ENCODE measurements around the gene EEF1A1.

DNA sequence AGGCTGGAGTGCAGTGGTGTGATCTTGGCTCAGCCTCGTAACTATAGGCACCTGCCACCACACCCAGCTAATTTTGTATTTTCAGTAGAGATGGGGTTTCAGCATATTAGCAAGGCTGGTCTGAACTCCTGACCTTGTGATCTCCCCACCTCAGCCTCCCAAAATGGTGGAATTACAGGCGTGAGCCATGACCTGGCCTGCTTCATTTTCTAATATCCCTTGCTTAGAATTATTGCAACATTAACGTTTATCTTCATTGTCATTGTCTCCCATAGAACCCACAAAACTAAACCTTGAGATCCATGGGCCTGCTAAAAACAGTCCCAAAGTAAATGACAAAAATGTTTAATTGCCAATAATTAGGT, 6.1 kb downstream of the EEF1A1 start:
- no peak for TF ChIP-seq GATA2 (IDR thresholded peaks at IDR 0.05; ENCODE audit: low read depth, low read length)
- TF ChIP-seq GATA3 (IDR thresholded peaks at IDR 0.05; ENCODE audit: low read depth, low read length): no peak
